Hepatocyte (in vitro differentiated cells): ENCODE results near the gene ARL16.

Source experiments
- EZH2 ChIP-seq: fragments of 200-600 bp; sonication (generic); IDR thresholded peaks from 2 replicates; pipeline ENCODE4 v1.6.1; 2016; ENCODE audit warnings: antibody characterized with exemption, mild to moderate bottlenecking, borderline replicate concordance
- TF ChIP-seq, protein P1 (sequence below): fragments of 200-600 bp; sonication (generic); IDR thresholded peaks from 2 replicates; pipeline ENCODE4 v1.5.1; 2016; ENCODE audit warnings: antibody characterized with exemption, mild to moderate bottlenecking; ENCODE audit not compliant: poor library complexity

DNA sequence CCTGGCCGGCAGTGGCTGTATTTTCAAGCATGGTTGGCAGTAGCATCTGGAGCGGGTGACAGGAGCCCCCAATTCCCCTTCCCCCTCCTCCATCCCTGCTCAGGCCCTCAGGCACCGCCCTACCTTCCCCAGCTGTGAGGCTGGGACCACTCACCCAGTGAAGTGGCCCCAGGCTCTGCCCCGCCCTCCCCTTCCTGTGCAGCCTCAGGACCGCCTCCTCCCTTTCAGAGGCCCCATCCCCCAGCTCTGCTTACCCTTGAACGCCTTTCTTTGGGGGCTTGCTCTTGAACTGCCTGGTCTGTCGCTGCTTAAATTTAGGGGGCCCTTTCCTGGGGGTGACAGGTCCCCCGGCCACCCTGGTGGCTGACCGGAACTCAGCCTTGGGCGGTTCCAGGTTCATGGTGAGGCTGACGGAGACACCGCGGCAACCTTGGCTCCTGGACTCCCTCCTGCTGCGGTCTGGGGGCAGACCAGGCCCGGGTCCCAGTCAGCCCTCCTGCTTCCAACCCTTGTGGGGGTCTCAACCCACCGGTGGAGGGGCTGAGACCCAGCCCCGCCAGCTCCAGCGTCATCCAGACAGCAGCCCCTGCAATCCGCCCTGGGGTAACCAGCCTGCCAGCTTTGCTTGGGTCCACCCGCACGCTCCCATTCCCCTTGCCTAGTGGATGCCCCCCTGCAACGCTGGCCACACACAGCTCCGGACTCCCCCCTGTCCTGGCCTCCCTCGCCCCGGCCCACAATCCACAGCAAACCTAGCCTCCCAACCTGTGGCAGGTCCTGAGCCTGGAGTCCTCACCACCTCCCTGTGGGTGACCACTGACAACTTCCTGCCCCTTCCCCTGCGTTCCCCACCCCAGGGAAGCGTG, 30.5 kb downstream of the ARL16 start:
- TF ChIP-seq, protein P1, sequence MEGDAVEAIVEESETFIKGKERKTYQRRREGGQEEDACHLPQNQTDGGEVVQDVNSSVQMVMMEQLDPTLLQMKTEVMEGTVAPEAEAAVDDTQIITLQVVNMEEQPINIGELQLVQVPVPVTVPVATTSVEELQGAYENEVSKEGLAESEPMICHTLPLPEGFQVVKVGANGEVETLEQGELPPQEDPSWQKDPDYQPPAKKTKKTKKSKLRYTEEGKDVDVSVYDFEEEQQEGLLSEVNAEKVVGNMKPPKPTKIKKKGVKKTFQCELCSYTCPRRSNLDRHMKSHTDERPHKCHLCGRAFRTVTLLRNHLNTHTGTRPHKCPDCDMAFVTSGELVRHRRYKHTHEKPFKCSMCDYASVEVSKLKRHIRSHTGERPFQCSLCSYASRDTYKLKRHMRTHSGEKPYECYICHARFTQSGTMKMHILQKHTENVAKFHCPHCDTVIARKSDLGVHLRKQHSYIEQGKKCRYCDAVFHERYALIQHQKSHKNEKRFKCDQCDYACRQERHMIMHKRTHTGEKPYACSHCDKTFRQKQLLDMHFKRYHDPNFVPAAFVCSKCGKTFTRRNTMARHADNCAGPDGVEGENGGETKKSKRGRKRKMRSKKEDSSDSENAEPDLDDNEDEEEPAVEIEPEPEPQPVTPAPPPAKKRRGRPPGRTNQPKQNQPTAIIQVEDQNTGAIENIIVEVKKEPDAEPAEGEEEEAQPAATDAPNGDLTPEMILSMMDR, result no peak
- TF ChIP-seq EZH2, result no peak
